CD4-positive, alpha-beta T cell treated with Interleukin-1 beta for 1 hour (primary cell): ENCODE data around the gene TFEC.
"Not testable (repeated sequence)": the region's sequence is repeated elsewhere in the genome, so short reads cannot be mapped to it uniquely, and the experiment has no call there.

Experiments used
- DNase-seq, 2 donors: peaks; one replicate each; pipeline ENCODE4 v3.0.0-alpha.2; 2020 to 2022

TFEC gene

GRCh38 chr7:115987486-115987885 is 43.1 kb downstream of the TFEC start:
- DNase-seq = no peak

- DNase-seq = no peak
Measured at GRCh38 chr7:115984105-115984504, 46.5 kb downstream of the TFEC start.

GRCh38 chr7:115980159-115980558 is 50.4 kb downstream of the TFEC start:
- DNase-seq = no peak

GRCh38 chr7:115976651-115977050 is 53.9 kb downstream of the TFEC start:
- DNase-seq = no peak

- DNase-seq = no peak
Measured at GRCh38 chr7:115975766-115976165, 54.8 kb downstream of the TFEC start.

- DNase-seq = no peak
Measured at GRCh38 chr7:115973406-115973805, 57.2 kb downstream of the TFEC start.

- no peak for DNase-seq
Measured at GRCh38 chr7:115971506-115971905, 59.1 kb downstream of the TFEC start.

- no peak for DNase-seq
Measured at GRCh38 chr7:115968596-115968995, 62.0 kb downstream of the TFEC start.

- DNase-seq = no peak
Measured at GRCh38 chr7:115968171-115968570, 62.4 kb downstream of the TFEC start.

GRCh38 chr7:115965796-115966475 is 64.6 kb downstream of the TFEC start:
- DNase-seq = no peak

- DNase-seq = no peak
Measured at GRCh38 chr7:115965236-115965635, 65.3 kb downstream of the TFEC start.

GRCh38 chr7:115964799-115965198 is 65.8 kb downstream of the TFEC start:
- DNase-seq = no peak

GRCh38 chr7:115962340-115962739 is 68.2 kb downstream of the TFEC start:
- DNase-seq = no peak

GRCh38 chr7:115953592-115954255 is 76.8 kb downstream of the TFEC start:
- DNase-seq = no peak

- DNase-seq = no peak
Measured at GRCh38 chr7:115952832-115953231, 77.7 kb downstream of the TFEC start.

- DNase-seq = no peak
Measured at GRCh38 chr7:115951547-115951946, 79.0 kb downstream of the TFEC start.

- no peak for DNase-seq
Measured at GRCh38 chr7:115941703-115942268, 88.8 kb downstream of the TFEC start.

GRCh38 chr7:115940460-115941060 is 90.0 kb downstream of the TFEC start:
- DNase-seq = no peak

GRCh38 chr7:115937960-115938359 is 92.6 kb downstream of the TFEC start:
- no peak for DNase-seq

- no peak for DNase-seq
Measured at GRCh38 chr7:115933471-115933870, 97.1 kb downstream of the TFEC start.

- DNase-seq = no peak
Measured at GRCh38 chr7:115932880-115933279, 97.7 kb downstream of the TFEC start.

- DNase-seq = not testable (repeated sequence)
Measured at GRCh38 chr7:115930184-115930583, 100.4 kb downstream of the TFEC start.

- not testable (repeated sequence) for DNase-seq
Measured at GRCh38 chr7:115929736-115930135, 100.8 kb downstream of the TFEC start.

GRCh38 chr7:115924411-115924810 is 106.2 kb downstream of the TFEC start:
- DNase-seq = no peak
